ENCODE measurements around the gene PLPPR1. TPM values are rescaled to one million over a fixed set of nuclear protein-coding genes. Genes with fewer than 3 reads are reported as not detected.

PLPPR1 gene
- total RNA-seq, 1 donor from 2014 or later, result not detected

- Histone ChIP-seq H3K9me3 (no peaks in the 10 kb centered on the region), H3K4me1 (no peaks in the 10 kb centered on the region), H3K4me3 (no peak overlapping the region), H3K27ac (no peak overlapping the region), H3K36me3 (no peaks in the 10 kb centered on the region), H3K27me3 (no peaks in the 10 kb centered on the region)
- intact Hi-C loops (cut with DNase I), result no loop called here
- no peak for DNase-seq (ENCODE audit: low spot score in 2 of 2)
- no peak for TF ChIP-seq CTCF (IDR thresholded peaks at IDR 0.05)
Observed at GRCh38 chr9:101158361-101158760, 129.8 kb downstream of the PLPPR1 start.

- no peaks in the 10 kb centered on the region for H3K36me3 ChIP-seq
- intact Hi-C loops (cut with DNase I), result no loop called here
- no peaks in the 10 kb centered on the region for H3K9me3 ChIP-seq
- no peak for TF ChIP-seq CTCF (IDR thresholded peaks at IDR 0.05)
- H3K4me1 ChIP-seq, result no peaks in the 10 kb centered on the region
- H3K27ac ChIP-seq, result no peak overlapping the region
- H3K4me3 ChIP-seq, result no peak overlapping the region
- no peak for DNase-seq (ENCODE audit: low spot score in 2 of 2)
- H3K27me3 ChIP-seq, result no peaks in the 10 kb centered on the region
Observed at GRCh38 chr9:101162231-101162630, 133.7 kb downstream of the PLPPR1 start.

GRCh38 chr9:101165131-101165530 is 136.6 kb downstream of the PLPPR1 start:
- TF ChIP-seq CTCF (IDR thresholded peaks at IDR 0.05), result no peak
- no peak for DNase-seq (ENCODE audit: low spot score in 2 of 2)
- H3K27ac ChIP-seq, result no peak overlapping the region

GRCh38 chr9:101167490-101168134 is 139.1 kb downstream of the PLPPR1 start:
- DNase-seq (ENCODE audit: low spot score in 2 of 2), result no peak
- intact Hi-C loops (cut with DNase I), result no loop called here
- no peaks in the 10 kb centered on the region for H3K4me1 ChIP-seq
- no peaks in the 10 kb centered on the region for H3K9me3 ChIP-seq
- TF ChIP-seq CTCF (IDR thresholded peaks at IDR 0.05), result no peak
- no peak overlapping the region for H3K4me3 ChIP-seq
- no peak overlapping the region for H3K27ac ChIP-seq
- H3K36me3 ChIP-seq, result no peaks in the 10 kb centered on the region
- H3K27me3 ChIP-seq, result no peaks in the 10 kb centered on the region

More at GRCh38 chr9:101165131-101165530, 136.6 kb downstream of the PLPPR1 start:
- H3K4me1 ChIP-seq, result no peaks in the 10 kb centered on the region
- no peaks in the 10 kb centered on the region for H3K9me3 ChIP-seq
- H3K27me3 ChIP-seq, result no peaks in the 10 kb centered on the region
- no peak overlapping the region for H3K4me3 ChIP-seq
- H3K36me3 ChIP-seq, result no peaks in the 10 kb centered on the region
- intact Hi-C loops (cut with DNase I), result no loop called here

GRCh38 chr9:101172616-101173015 is 144.1 kb downstream of the PLPPR1 start:
- no peaks in the 10 kb centered on the region for H3K36me3 ChIP-seq
- H3K4me1 ChIP-seq, result no peaks in the 10 kb centered on the region

More at GRCh38 chr9:101172616-101173015, 144.1 kb downstream of the PLPPR1 start:
- no peak for DNase-seq (ENCODE audit: low spot score in 2 of 2)
- no peaks in the 10 kb centered on the region for H3K9me3 ChIP-seq
- no peak overlapping the region for H3K27ac ChIP-seq
- no peak overlapping the region for H3K4me3 ChIP-seq
- no peak for TF ChIP-seq CTCF (IDR thresholded peaks at IDR 0.05)
- no peaks in the 10 kb centered on the region for H3K27me3 ChIP-seq
- intact Hi-C loops (cut with DNase I), result no loop called here
